Measurements from ENCODE around the gene PROC.
"Not testable (repeated sequence)": the region's sequence is repeated elsewhere in the genome, so short reads cannot be mapped to it uniquely, and the experiment has no call there.

Gene PROC

DNA sequence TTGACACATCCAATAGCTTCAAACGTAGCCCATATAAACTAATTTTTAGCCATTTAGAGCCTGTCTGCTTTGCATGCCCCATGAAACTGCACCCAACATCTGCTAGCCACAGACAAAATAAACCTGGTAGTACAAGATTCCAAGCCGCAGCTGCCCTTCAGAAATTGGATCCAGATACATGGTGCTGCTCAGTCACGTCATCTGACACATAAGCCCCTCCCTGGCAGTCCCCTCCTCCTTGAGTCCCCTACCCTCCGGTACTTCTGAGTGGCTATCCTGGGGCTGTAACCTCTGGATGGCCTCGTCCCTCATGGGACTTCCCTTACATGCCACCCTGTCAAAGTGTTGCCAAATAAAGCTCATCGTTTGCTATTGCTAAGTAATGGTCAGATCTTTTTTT, 33.8 kb downstream of the PROC start:
- in situ Hi-C loops (cut with MboI; ENCODE audit: low pct_unique_long_range_greater_than_20kb, low sequenced_read_pairs), result no loop called here
- no peak for DNase-seq

DNA sequence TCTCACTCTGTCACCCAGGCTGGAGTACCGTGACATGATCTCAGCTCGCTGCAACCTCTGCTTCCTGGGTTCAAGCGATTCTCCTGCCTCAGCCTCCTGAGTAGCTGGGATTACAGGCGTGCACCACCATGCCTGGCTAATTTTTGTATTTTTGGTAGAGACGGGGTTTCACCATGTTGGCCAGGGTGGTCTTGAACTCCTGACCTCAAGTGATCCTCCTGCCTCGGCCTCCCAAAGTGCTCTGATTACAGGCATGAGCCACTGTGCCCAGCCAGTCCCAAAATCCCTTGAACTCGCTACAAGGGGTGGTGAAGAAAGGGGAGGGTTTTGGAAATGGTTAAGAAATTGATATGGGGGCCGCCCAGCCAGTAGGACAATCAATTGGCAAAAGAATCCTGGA, 34.2 kb downstream of the PROC start:
- in situ Hi-C loops (cut with MboI; ENCODE audit: low pct_unique_long_range_greater_than_20kb, low sequenced_read_pairs); DNase-seq: not testable (repeated sequence)

DNA sequence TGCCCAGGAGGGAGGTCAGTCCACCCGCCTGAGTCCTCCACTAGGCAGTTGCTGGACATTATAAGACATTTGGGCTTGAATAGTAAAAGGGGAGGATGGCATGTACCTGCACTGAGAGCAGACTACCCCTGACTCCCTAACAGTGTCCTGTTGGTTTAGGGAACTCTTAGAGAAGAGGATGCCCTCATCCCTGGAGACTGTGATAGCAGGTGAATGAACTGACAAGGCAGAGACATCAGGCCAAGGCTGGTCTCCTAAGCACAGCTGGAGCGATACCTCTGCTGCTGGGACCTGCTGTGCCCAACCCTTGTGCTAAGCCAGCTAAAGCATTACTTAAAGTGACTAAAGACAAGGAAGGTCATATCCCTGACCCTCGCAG, 34.8 kb downstream of the PROC start:
- in situ Hi-C loops (cut with MboI; ENCODE audit: low pct_unique_long_range_greater_than_20kb, low sequenced_read_pairs), result no loop called here
- DNase-seq, result no peak

DNA sequence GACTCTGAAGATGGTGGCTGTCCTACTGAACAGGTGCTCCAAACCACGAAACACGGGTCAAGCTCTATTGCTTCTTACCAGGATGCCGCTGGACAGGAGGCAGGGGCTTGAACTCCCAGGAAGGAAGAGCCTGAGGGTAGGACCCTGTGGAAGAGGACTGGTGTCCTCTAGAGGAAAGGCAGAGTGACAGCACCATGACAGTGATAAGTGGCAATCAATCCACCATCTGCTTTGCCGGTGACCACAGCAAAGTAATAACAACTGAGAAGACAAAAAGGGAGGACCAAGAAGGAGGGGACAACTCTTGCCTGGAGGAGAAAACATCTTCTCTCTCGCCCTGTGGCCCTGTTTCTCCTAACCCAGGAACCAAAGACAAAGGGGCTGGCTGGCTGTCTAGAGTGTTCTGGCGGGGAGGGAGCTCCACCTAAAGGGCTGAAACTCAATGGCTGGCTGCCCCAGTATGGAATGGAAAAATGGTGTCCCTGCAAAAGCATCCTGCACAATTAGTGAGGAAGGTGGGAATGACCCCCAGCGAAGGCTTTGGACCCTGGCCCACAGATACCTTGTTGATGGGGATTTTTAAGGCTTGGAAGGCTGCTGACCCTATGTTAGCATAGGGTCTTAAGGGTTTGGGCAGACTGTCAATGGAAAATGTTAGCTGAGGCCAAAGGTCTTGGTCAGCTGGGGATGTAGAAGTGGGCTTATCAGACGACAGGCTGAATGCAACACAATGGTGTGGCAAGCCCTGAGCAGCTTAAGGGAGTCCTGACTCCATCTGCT, 35.4 kb downstream of the PROC start:
- in situ Hi-C loops (cut with MboI; ENCODE audit: low pct_unique_long_range_greater_than_20kb, low sequenced_read_pairs), result no loop called here
- peak; percentile 46 for DNase-seq

DNA sequence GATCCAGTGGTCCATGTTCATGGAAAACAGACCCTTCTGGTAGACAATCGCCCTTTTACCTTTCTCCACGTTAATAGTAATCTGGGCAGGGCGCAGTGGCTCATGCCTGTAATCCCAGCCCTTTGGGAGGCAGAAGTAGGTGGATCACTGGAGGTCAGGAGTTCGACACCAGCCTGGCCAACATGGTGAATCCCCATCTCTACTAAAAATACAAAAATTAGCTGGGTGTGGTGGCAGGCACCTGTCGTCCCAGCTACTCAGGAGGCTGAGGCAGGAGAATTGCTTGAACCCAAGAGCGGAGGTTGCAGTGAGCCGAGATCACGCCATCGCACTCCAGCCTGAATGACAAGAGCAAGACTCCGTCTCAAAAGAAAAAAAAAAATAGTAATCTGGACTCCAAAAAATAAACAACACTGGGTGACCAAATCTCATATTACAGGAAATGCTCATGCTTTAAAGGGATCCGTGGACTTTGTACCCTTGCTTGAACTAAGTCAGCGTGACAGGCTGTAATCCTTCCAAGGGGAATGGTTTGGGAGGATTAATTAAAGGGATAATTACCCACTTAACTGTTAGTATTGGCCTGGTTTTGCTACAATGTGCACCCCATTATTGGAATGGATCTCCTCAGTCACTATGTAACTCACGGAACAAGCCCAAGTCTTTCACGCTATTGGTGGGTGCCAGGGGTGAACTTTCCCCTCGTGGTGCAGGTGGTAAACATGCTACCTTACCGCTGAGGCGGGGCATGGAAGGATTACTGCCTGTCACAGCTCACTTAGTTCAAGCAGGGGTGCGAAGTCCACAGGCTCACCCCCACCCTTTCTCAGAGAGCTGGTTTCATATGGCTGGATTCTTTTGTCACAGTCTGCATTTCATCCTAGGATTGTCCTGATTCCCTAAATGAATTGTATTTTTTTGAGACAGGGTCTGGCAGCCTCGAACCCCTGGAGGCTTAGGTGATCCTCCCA, 36.7 kb downstream of the PROC start:
- DNase-seq, result no peak
- in situ Hi-C loops (cut with MboI; ENCODE audit: low pct_unique_long_range_greater_than_20kb, low sequenced_read_pairs), result no loop called here

DNA sequence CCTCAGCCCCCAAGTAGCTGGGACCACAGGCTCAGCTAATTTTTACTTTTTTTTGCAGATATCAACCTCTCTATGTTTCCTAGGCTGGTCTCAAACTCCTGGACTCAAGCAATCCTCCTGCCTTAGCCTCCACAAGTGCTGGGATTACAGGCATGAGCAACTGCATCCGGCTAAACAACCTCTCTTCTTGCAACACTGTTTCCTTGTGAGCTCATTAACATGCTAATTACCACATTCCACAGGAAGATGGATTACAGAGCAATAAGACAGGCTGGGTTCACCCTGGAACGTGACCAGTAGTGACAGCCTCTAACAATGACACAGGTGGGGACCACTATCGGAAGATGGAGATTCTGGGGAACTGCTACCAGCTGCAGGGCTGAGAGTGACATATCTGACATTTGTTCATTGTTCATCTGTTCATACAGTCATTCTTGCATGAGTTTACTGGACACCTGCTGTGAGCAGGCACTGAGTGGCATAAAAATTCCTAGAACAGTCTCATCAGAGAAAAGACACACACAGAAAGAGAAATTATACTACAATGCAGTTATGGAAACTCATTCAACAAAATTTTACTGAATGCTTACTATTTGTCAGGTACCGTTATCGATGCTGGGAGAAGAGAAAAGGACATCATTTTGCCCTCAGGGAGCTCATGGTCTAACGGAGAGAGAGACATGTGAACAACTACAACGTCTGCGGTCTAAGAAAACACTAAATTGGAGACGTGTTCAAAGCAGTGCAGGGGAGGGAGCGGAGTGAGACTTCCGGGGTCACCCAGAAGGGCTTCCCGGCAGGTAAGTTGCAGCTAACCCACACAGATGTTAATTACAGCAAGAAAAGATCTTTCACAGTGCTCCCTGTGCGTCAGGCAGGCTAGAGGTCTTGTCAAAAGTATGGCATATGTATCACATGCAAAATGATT, 37.6 kb downstream of the PROC start:
- in situ Hi-C loops (cut with MboI; ENCODE audit: low pct_unique_long_range_greater_than_20kb, low sequenced_read_pairs), result no loop called here
- DNase-seq, result no peak

DNA sequence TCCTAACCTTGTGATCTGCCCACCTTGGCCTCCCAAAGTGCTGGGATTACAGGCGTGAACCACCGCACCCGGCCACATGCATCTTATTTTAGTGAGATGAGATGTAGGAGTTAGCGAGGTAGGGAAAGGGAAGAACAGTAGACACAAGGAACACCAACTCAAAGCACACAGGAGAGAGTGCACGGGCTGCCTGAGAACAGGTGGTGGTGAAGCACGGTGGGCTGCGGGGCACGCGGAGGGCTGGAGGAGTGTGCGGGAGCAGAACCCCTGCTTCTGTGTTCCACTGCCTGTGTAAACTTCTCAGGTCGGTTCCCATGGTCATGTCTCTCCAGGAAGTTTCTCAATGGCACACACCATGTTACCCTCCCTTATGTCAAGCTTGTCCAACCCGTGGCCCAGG, 38.7 kb downstream of the PROC start:
- in situ Hi-C loops (cut with MboI; ENCODE audit: low pct_unique_long_range_greater_than_20kb, low sequenced_read_pairs), result no loop called here
- DNase-seq, result no peak

DNA sequence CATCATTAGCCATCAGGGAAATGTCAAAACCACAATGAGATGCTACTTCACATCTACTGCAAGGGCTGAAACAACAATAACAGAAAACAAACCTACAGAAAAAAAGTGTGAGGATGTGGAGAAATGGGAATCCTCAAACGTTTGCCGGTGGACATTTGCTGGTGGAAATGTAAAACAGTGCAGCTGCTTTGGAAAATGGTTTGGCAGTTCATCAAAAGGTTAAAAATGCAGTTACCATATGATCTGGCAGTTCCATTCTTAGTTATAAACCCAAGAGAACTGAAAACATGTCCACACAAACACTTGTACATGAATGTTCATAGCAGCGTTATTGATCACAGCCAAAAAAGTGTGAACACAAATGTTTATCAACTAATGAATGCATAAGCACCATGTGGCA, 44.2 kb downstream of the PROC start:
- in situ Hi-C loops (cut with MboI; ENCODE audit: low pct_unique_long_range_greater_than_20kb, low sequenced_read_pairs), result no loop called here
- DNase-seq, result no peak

DNA sequence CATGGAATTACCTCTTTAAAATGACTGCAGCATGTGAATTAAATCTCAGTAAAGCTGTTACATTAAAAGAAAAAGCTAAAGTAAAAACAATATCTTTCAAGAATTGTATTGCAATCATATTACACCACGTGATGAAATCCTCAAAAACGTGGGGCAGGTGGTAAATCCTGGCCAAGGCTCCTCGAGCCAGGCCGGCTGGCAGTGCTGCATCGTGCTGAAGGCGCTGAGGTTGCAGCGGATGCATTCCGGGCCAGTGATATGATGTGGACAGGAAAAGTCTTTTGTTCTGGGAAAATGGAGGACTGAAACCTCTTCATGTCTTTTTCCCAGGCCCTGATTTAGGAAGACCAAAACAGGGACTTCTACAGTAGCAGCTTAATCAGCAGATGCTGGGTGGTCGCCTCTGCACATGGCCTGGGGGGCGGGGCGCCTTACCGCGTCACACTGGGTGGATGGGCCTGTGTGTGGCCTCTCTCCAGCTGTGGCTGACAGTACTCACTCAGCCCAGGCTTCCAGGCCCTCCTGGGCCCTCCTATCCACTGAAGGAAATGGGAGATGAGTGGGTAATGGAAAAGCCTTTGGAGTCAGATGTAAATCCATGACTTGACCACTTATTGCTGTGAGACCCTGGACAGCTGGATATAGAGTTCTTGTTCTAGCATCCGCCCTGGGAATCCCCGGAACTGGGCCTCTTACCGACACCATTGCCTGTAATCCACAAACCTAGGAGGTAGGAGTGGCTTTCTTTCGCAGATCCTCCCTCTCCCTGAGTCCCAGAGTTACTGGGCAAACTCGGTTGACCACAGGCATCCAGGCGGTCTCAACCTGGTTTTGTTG, 45.1 kb downstream of the PROC start:
- no peak for DNase-seq
- in situ Hi-C loops (cut with MboI; ENCODE audit: low pct_unique_long_range_greater_than_20kb, low sequenced_read_pairs), result no loop called here

DNA sequence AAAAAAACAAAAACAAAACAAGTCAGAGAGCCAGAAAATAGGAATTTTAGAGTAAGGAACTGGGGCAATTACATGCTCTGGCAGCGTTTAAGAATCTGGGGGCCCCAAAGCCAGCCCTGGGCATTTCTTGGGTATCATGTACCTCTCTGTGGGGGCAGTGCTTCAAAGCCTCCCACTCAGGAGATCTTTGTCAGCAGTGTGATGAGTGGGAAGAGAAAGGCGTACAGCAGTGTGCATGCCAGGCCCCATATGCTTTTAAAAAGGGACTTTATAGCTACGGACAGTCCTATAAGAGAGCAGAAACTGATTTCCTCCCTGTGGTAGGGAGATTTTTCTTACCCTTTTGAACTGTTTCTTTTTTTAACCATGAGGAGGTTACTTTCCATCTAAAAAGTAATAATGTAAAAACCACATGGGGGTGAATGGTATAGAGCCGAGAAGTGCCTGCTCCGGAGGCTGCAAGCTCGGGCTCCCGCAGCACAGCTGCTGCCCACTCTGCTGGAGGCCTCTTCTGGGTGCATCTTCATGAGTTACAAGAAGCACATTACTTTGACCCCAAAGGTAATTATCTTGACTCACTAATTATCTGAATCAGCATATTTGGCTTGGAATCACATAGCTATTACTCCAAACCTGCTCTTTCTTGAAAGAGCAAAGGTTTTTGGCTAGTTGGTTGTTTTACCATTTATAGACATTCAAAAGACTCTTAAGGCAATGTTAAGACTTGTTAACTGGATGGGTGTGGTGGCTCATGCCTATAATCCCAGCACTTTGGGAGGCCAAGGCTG, 46.4 kb downstream of the PROC start:
- in situ Hi-C loops (cut with MboI; ENCODE audit: low pct_unique_long_range_greater_than_20kb, low sequenced_read_pairs), result no loop called here
- DNase-seq, result no peak

DNA sequence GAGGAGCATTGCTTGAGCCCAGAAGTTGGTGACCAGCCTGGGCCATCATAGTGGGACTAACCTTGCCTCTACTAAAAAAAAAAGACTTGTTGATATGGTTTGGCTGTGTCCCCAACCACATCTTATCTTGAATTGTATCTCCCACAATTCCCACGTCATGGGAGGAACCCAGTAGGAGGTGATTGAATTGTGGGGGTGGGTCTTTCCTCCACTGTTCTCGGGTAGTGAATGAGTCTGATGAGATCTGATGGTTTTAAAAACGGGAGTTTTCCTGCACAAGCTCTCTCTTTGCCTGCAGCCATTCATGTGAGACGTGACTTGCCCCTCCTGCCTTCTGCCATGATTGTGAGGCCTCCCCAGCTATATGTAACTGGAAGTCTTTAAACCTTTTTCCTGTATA, 47.0 kb downstream of the PROC start:
- in situ Hi-C loops (cut with MboI; ENCODE audit: low pct_unique_long_range_greater_than_20kb, low sequenced_read_pairs), result no loop called here
- peak; percentile 37 for DNase-seq

DNA sequence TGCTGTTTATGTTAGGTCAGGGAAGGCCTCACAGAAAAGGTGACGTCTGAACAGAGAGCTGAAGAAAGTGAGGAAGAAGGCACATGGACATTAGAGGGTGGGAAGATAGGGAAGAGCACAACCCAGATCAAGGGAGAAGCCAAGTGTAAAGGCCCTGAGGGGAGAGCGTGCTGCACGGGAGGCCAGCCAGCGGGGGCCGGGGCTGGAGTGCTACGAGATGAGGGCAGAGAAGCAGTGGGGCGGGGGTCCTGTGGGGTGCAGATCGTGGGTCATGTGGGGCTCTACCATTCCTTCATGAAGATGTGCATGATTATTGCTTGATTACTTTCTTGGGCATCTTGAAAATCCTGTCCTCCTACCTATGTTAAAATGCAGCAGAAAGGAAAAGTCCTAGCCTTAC, 50.8 kb downstream of the PROC start:
- DNase-seq, result no peak
- in situ Hi-C loops (cut with MboI; ENCODE audit: low pct_unique_long_range_greater_than_20kb, low sequenced_read_pairs), result no loop called here

DNA sequence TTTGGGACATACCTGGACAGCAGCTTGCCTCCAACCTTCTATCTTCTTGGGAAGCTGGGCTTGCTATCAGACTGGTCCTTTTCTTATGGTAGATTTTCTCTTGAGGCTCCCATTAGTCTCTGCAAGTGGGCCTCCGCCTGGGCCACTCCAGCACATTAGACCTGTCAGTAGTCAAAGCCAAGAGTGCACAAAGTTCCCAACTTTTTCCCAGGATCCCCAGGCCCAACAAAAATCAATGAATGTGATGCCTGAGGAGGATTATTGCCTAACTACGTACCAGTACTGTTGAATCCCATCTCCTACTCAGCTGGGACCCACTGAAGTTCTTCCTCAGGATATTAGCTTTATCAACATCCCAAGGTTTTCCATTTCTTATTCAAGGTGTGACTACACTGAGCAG, 51.7 kb downstream of the PROC start:
- in situ Hi-C loops (cut with MboI; ENCODE audit: low pct_unique_long_range_greater_than_20kb, low sequenced_read_pairs), result no loop called here
- no peak for DNase-seq

DNA sequence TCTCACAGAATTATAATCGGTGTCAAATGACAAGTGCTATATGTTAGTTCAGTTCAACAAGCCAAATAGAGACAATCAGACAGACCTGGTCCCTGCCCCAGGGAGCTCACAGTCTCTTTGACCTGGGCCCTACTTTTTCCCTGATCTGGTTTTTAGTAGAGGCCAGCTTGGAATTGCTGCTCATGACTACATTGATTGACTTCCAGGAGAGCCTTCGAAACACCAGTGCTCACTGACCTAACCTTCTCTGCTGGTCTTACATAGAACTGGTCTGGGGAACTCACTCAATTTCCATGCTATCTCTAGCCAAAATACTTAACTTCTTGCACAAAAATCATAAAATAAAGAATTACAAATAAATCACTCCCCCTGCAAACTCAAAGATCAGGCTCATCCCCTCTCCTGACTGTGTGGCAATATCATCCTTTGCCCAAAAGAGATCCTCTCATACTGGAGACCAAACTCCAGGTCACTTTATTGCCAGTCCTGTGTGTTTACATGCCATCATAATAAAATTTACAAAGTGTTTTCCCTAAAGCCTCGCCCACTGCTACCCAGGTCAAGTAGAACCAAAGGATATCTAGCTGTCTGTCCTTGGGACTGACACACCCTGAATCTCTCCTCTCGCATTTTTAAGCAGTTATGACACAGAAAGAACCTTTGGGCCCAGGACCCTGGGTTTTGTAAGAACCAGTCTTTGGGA, 53.2 kb downstream of the PROC start:
- in situ Hi-C loops (cut with MboI; ENCODE audit: low pct_unique_long_range_greater_than_20kb, low sequenced_read_pairs), result no loop called here
- DNase-seq, result no peak

DNA sequence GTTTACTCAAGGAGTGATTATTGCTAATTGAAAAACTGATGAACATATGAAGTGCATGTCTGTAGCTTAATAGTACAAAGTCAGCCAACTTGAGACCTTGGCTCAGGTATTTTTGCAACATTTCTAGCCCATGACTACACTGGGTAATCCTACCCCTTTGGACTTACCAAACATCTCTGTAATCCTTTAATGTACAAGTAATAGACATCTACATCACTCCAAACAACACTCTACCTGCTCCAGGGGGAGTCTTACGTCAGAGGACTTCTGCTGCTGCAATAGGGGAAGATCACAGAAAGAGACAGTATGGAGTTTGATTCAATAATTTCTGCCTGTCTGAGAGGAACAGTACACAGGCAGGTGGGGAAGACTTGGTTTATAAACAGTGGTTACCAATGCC, 54.0 kb downstream of the PROC start:
- in situ Hi-C loops (cut with MboI; ENCODE audit: low pct_unique_long_range_greater_than_20kb, low sequenced_read_pairs), result no loop called here
- DNase-seq, result no peak

DNA sequence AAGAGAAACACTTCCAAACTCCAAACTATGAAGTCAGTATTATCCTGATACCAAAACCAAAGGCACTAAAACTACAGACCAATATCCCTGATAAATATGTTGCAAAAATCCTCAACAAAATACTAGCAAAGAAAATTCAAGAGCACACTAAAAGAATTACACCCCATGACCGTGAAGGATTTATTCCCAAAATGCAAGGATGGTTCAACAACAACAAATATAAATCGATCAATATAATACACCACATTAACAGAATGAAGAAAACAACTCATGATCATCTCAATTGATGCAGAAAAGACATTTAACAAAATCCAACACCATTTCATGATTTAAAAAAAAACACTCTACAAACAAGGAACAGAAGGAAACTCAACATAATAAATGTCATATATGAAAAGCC, 57.6 kb downstream of the PROC start:
- in situ Hi-C loops (cut with MboI; ENCODE audit: low pct_unique_long_range_greater_than_20kb, low sequenced_read_pairs), result no loop called here
- DNase-seq, result no peak
